ENCODE data around the gene WIZ. TPM values are rescaled to one million over a fixed set of nuclear protein-coding genes. Genes with fewer than 3 reads are reported as not detected.

Gene WIZ
- total and polyA plus RNA-seq, 4 donors, result 8.0 to 41.4 (median 30.7) TPM

DNA sequence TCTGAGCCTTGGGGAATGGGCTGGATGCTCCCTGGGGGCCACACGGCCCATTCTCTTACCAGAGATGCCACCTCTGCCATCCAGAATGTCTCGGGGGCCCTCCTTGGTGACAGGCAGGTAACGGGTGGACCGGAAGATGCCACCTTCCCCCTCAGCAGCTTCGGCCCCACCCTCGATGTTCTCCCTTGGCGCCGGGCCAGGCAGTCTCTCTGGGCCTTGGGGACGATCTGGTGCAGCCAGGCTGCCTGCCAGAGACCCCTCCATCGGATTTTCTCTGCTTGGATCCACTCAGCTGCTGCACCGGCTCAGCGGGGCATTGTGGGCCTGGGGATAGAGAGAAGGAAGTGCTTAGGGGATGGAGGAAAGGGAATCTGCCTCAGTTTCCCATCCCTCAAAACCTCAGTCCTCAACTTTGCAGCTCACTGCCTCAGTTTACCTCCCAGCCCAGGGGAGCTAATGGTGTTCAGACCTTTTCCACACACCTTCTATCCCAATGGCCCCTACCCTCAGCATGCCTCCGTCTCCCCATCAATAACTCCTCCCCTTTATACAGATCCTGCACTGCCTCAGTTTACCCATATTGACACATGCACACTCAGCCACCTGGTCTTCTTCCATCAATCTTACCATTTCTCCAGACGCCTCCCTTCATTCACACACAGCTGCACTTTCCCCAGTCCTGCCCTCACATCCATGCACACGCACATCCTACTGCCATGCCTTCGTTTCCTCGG is 1.5 kb downstream of the WIZ start:
- H3K36me3 ChIP-seq (ENCODE audit: control insufficient read depth in 1 of 2, insufficient read depth in 2 of 2, low read length in 1 of 2), result no peaks in the 10 kb centered on the region
- peaks cover 0 to 1% of the 10 kb centered on the region in 2 donors for H3K4me1 ChIP-seq (ENCODE audit: control insufficient read depth in 1 of 2, insufficient read depth in 2 of 2, low read length in 2 of 2)
- intact Hi-C loops (cut with DNase I), result loop anchor here in 1 of 2 donors (5.0 kb wide), 1 partner anchor 256 kb away; no protein-coding TSS in a partner anchor
- DNase-seq, result no peak
- H3K9me3 ChIP-seq (ENCODE audit: control insufficient read depth, low read length), result no peaks in the 10 kb centered on the region
- H3K27me3 ChIP-seq (ENCODE audit: control insufficient read depth in 1 of 2, insufficient read depth in 2 of 2, low read length in 1 of 2), result no peaks in the 10 kb centered on the region
- ATAC-seq (ENCODE audit: low FRiP score), result no peak
- no peak overlapping the region for H3K27ac ChIP-seq (ENCODE audit: low read depth in 1 of 2, low read length in 2 of 2)
- no peak overlapping the region for H3K4me3 ChIP-seq (ENCODE audit: low read length in 2 of 2)
- 52 to 54% methylated on average over 17 of the region's 17 CpGs for WGBS, 2 donors

- Histone ChIP-seq H3K4me1 (ENCODE audit: control insufficient read depth in 1 of 2, insufficient read depth in 2 of 2, low read length in 2 of 2) (peaks cover 0 to 1% of the 10 kb centered on the region in 2 donors), H3K9me3 (ENCODE audit: control insufficient read depth, low read length) (no peaks in the 10 kb centered on the region), H3K36me3 (ENCODE audit: control insufficient read depth in 1 of 2, insufficient read depth in 2 of 2, low read length in 1 of 2) (no peaks in the 10 kb centered on the region), H3K4me3 (ENCODE audit: low read length in 2 of 2) (no peak overlapping the region), H3K27ac (ENCODE audit: low read depth in 1 of 2, low read length in 2 of 2) (no peak overlapping the region), H3K27me3 (ENCODE audit: control insufficient read depth in 1 of 2, insufficient read depth in 2 of 2, low read length in 1 of 2) (no peaks in the 10 kb centered on the region)
- DNase-seq (no peak), ATAC-seq (ENCODE audit: low FRiP score) (no peak)
- 90% methylated on average over 4 of the region's 4 CpGs for WGBS, 2 donors
- intact Hi-C loops (cut with DNase I), result loop anchor here in 1 of 2 donors (5.0 kb wide), 1 partner anchor 255 kb away; no protein-coding TSS in a partner anchor
Observed at GRCh38 chr19:15447057-15447456, 2.7 kb downstream of the WIZ start.

DNA sequence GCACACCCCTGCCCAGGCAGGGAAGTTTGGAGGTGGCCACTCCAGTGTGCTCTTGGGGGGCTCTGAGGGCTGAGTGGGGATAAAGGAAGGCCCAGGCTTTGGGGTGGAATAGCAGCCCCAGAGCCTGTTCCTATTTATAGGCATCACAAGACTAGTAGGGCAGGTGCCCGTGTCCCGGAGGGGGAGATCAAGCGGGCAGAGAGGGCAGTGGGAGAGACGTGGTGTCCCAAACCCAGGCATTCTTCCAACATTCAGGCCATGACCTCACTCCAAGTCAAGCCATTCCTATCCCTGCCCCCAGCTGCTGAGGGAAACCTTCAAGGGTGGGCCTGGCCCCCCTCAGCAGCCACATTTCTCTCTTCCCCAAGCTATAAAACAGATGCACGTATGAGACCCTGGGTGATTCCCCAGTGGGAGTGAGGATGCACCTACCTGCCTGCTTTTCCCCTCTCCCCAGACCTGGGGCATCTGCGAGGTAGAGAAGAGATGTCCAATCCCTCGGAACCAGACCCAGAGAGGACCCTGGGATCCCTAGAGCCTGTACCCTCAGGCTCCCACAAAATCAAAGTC is 3.9 kb downstream of the WIZ start:
- H3K4me3 ChIP-seq (ENCODE audit: low read length in 2 of 2), result no peak overlapping the region
- H3K4me1 ChIP-seq (ENCODE audit: control insufficient read depth in 1 of 2, insufficient read depth in 2 of 2, low read length in 2 of 2), result peaks cover 0 to 1% of the 10 kb centered on the region in 2 donors
- peak overlapping the region in 1 of 2 donors; percentile 65 for H3K27ac ChIP-seq (ENCODE audit: low read depth in 1 of 2, low read length in 2 of 2)
- 30 to 32% methylated on average over 7 of the region's 7 CpGs for WGBS, 2 donors
- ATAC-seq (ENCODE audit: low FRiP score) (no peak), DNase-seq (no peak)
- intact Hi-C loops (cut with DNase I), result loop anchor here in 1 of 2 donors (5.0 kb wide), 1 partner anchor 254 kb away; no protein-coding TSS in a partner anchor
- H3K36me3 ChIP-seq (ENCODE audit: control insufficient read depth in 1 of 2, insufficient read depth in 2 of 2, low read length in 1 of 2), result no peaks in the 10 kb centered on the region
- H3K27me3 ChIP-seq (ENCODE audit: control insufficient read depth in 1 of 2, insufficient read depth in 2 of 2, low read length in 1 of 2), result no peaks in the 10 kb centered on the region
- H3K9me3 ChIP-seq (ENCODE audit: control insufficient read depth, low read length), result no peaks in the 10 kb centered on the region

DNA sequence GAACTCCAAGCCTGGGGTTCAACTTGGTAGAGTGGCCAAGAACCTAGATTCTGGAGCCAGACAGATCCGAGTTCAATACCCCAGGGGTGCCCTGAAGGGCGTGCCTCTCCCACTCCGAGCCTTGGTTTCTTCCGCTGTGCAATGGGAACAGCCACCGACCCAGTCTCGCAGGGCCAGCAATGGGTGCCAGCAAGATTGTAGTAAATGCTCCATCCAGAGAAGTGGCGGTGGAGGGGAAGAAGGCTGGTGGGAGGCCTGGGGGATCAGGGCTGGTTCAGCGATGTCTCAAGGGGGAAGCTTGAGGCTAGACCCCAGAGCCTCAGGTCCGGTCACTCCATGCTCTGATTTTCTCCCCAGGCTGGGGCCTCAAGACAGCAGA is 4.5 kb downstream of the WIZ start:
- Histone ChIP-seq H3K36me3 (ENCODE audit: control insufficient read depth in 1 of 2, insufficient read depth in 2 of 2, low read length in 1 of 2) (no peaks in the 10 kb centered on the region), H3K9me3 (ENCODE audit: control insufficient read depth, low read length) (no peaks in the 10 kb centered on the region), H3K4me3 (ENCODE audit: low read length in 2 of 2) (no peak overlapping the region), H3K27me3 (ENCODE audit: control insufficient read depth in 1 of 2, insufficient read depth in 2 of 2, low read length in 1 of 2) (no peaks in the 10 kb centered on the region), H3K4me1 (ENCODE audit: control insufficient read depth in 1 of 2, insufficient read depth in 2 of 2, low read length in 2 of 2) (peaks cover 0 to 1% of the 10 kb centered on the region in 2 donors), H3K27ac (ENCODE audit: low read depth in 1 of 2, low read length in 2 of 2) (peak overlapping the region; percentile 24 to 65)
- intact Hi-C loops (cut with DNase I), result loop anchor here in 1 of 2 donors (5.0 kb wide), 1 partner anchor 253 kb away; no protein-coding TSS in a partner anchor
- ATAC-seq (ENCODE audit: low FRiP score), result no peak
- 30 to 31% methylated on average over 9 of the region's 9 CpGs for WGBS, 2 donors
- DNase-seq, result no peak

- no peak overlapping the region for H3K4me3 ChIP-seq (ENCODE audit: low read length in 2 of 2)
- H3K36me3 ChIP-seq (ENCODE audit: control insufficient read depth in 1 of 2, insufficient read depth in 2 of 2, low read length in 1 of 2), result no peaks in the 10 kb centered on the region
- ATAC-seq (ENCODE audit: low FRiP score), result peak; percentile 57
- peaks cover 0 to 1% of the 10 kb centered on the region in 2 donors for H3K4me1 ChIP-seq (ENCODE audit: control insufficient read depth in 1 of 2, insufficient read depth in 2 of 2, low read length in 2 of 2)
- intact Hi-C loops (cut with DNase I), result loop anchor here (5.0 kb wide), 2 partner anchors 252 to 843 kb away; no protein-coding TSS in a partner anchor
- no peak for DNase-seq
- no peaks in the 10 kb centered on the region for H3K27me3 ChIP-seq (ENCODE audit: control insufficient read depth in 1 of 2, insufficient read depth in 2 of 2, low read length in 1 of 2)
- peak overlapping the region; percentile 24 to 75 for H3K27ac ChIP-seq (ENCODE audit: low read depth in 1 of 2, low read length in 2 of 2)
- H3K9me3 ChIP-seq (ENCODE audit: control insufficient read depth, low read length), result no peaks in the 10 kb centered on the region
- 11 to 13% methylated on average over 15 of the region's 15 CpGs for WGBS, 2 donors
Observed at GRCh38 chr19:15444505-15445226, 5.1 kb downstream of the WIZ start.

GRCh38 chr19:15443838-15444237 is 5.9 kb downstream of the WIZ start:
- DNase-seq, result peak; percentile 84 to 90
- ATAC-seq (ENCODE audit: low FRiP score), result peak; percentile 39
- Histone ChIP-seq H3K4me3 (ENCODE audit: low read length in 2 of 2) (no peak overlapping the region), H3K27me3 (ENCODE audit: control insufficient read depth in 1 of 2, insufficient read depth in 2 of 2, low read length in 1 of 2) (no peaks in the 10 kb centered on the region), H3K36me3 (ENCODE audit: control insufficient read depth in 1 of 2, insufficient read depth in 2 of 2, low read length in 1 of 2) (no peaks in the 10 kb centered on the region), H3K4me1 (ENCODE audit: control insufficient read depth in 1 of 2, insufficient read depth in 2 of 2, low read length in 2 of 2) (peaks cover 0 to 1% of the 10 kb centered on the region in 2 donors), H3K9me3 (ENCODE audit: control insufficient read depth, low read length) (no peaks in the 10 kb centered on the region), H3K27ac (ENCODE audit: low read depth in 1 of 2, low read length in 2 of 2) (peak overlapping the region in 1 of 2 donors; percentile 22)
- intact Hi-C loops (cut with DNase I), result loop anchor here in 1 of 2 donors (5.0 kb wide), 1 partner anchor 843 kb away; no protein-coding TSS in a partner anchor
- 0 to 5% methylated on average over 10 of the region's 10 CpGs for WGBS, 2 donors

GRCh38 chr19:15443325-15443724 is 6.4 kb downstream of the WIZ start:
- DNase-seq, result no peak
- no peak overlapping the region for H3K27ac ChIP-seq (ENCODE audit: low read depth in 1 of 2, low read length in 2 of 2)
- no peak overlapping the region for H3K4me3 ChIP-seq (ENCODE audit: low read length in 2 of 2)
- H3K9me3 ChIP-seq (ENCODE audit: control insufficient read depth, low read length), result no peaks in the 10 kb centered on the region
- no peak for ATAC-seq (ENCODE audit: low FRiP score)
- peaks cover 0 to 1% of the 10 kb centered on the region in 2 donors for H3K4me1 ChIP-seq (ENCODE audit: control insufficient read depth in 1 of 2, insufficient read depth in 2 of 2, low read length in 2 of 2)
- H3K36me3 ChIP-seq (ENCODE audit: control insufficient read depth in 1 of 2, insufficient read depth in 2 of 2, low read length in 1 of 2), result no peaks in the 10 kb centered on the region
- H3K27me3 ChIP-seq (ENCODE audit: control insufficient read depth in 1 of 2, insufficient read depth in 2 of 2, low read length in 1 of 2), result no peaks in the 10 kb centered on the region
- intact Hi-C loops (cut with DNase I), result loop anchor here in 1 of 2 donors (5.0 kb wide), 1 partner anchor 844 kb away; no protein-coding TSS in a partner anchor
- WGBS, 2 donors, result 92 to 93% methylated on average over 3 of the region's 3 CpGs

DNA sequence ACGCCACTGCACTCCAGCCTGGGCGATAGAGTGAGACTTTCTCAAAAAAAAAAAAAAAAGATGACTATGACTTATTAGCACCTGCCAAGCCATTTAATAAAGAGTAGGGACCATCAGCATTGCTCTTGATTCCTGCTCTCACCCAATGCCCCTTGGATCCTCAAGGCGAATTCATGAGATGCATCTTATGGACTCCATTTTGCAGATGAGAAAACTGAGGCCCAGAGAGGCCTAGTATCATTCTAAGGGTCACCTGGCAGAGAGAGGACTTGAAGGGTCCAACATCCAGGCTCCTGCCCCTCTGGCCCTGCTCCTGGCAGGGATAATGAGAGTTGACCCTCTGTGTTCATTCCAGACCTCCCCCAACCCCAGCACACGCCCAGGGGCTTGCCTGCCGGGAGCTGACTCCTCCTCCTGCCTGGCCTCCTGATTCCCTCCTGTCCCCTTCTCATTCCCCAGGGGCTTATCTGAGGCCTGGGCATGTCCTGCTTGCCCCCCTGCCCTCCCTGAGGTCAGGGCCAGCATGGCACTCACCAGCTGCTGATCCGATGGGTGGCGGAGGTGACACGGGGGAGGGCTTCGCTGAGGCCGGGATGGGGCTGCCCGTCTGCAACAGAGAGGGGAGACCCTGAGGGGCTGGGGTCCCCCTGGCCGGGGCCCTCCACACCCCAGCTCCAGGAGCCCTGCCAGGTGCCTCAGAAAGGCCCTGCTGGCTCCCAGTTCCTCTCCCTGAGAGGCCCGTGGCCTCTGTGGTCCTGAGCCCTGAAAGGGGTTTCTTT is 7.4 kb downstream of the WIZ start:
- DNase-seq, result no peak
- Histone ChIP-seq H3K4me1 (ENCODE audit: control insufficient read depth in 1 of 2, insufficient read depth in 2 of 2, low read length in 2 of 2) (peaks cover 0 to 1% of the 10 kb centered on the region in 2 donors), H3K27me3 (ENCODE audit: control insufficient read depth in 1 of 2, insufficient read depth in 2 of 2, low read length in 1 of 2) (no peaks in the 10 kb centered on the region), H3K27ac (ENCODE audit: low read depth in 1 of 2, low read length in 2 of 2) (no peak overlapping the region), H3K9me3 (ENCODE audit: control insufficient read depth, low read length) (no peaks in the 10 kb centered on the region), H3K36me3 (ENCODE audit: control insufficient read depth in 1 of 2, insufficient read depth in 2 of 2, low read length in 1 of 2) (no peaks in the 10 kb centered on the region), H3K4me3 (ENCODE audit: low read length in 2 of 2) (no peak overlapping the region)
- intact Hi-C loops (cut with DNase I), result loop anchor here in 1 of 2 donors (5.0 kb wide), 1 partner anchor 845 kb away; no protein-coding TSS in a partner anchor
- 89 to 97% methylated on average over 13 of the region's 13 CpGs for WGBS, 2 donors
- ATAC-seq (ENCODE audit: low FRiP score), result no peak

All from aorta (tissue), 5 donors.